Loucy (cell line): Measurements from ENCODE around the gene PNMA6E.

ENCODE experiments used
- H2AFZ ChIP-seq: fragments of 200-600 bp; sonication (generic); 2 replicates; pipeline ENCODE4 v1.6.0; 2016; ENCODE audit warnings: antibody characterized with exemption, mild to moderate bottlenecking, low read length, moderate library complexity
- H3F3A ChIP-seq: fragments of 200-600 bp; 2 replicates; pipeline ENCODE4 v1.6.0; 2016; ENCODE audit warnings: antibody characterized with exemption, low read depth, mild to moderate bottlenecking
- H3K27me3 ChIP-seq: fragments of 200-600 bp; sonication (generic); 2 replicates; pipeline ENCODE4 v1.6.1; 2014; ENCODE audit warnings: low read length, mild to moderate bottlenecking; ENCODE audit not compliant: insufficient read depth, poor library complexity, severe bottlenecking
- H3K36me3 ChIP-seq: fragments of 200-600 bp; sonication (generic); 2 replicates; pipeline ENCODE4 v1.6.1; 2016; ENCODE audit warnings: low read length; ENCODE audit not compliant: insufficient read depth
- H3K4me1 ChIP-seq: fragments of 200-600 bp; sonication (generic); 2 replicates; pipeline ENCODE4 v1.5.1; 2014; ENCODE audit warnings: low read length, mild to moderate bottlenecking; ENCODE audit not compliant: insufficient read depth, poor library complexity, severe bottlenecking
- H3K4me2 ChIP-seq: fragments of 200-600 bp; sonication (generic); 2 replicates; pipeline ENCODE4 v1.6.0; 2014; ENCODE audit warnings: antibody characterized with exemption, low read length, low read depth, mild to moderate bottlenecking; ENCODE audit not compliant: poor library complexity, severe bottlenecking
- H3K4me3 ChIP-seq: fragments of 200-600 bp; sonication (generic); 2 replicates; pipeline ENCODE4 v1.5.1; 2014; ENCODE audit warnings: low read length, mild to moderate bottlenecking, mixed read lengths; ENCODE audit not compliant: poor library complexity, severe bottlenecking
- H3K79me2 ChIP-seq: fragments of 200-600 bp; sonication (generic); 2 replicates; pipeline ENCODE4 v1.6.1; 2014; ENCODE audit warnings: low read length; ENCODE audit not compliant: insufficient read depth
- H3K9ac ChIP-seq: fragments of 200-600 bp; sonication (generic); 2 replicates; pipeline ENCODE4 v1.6.0; 2014; ENCODE audit warnings: mild to moderate bottlenecking, low read depth, low read length, moderate library complexity; ENCODE audit not compliant: poor library complexity, severe bottlenecking
- H3K9me2 ChIP-seq: fragments of 200-600 bp; sonication (generic); replicated peaks from 2 replicates; pipeline ENCODE4 v1.6.1; 2016; ENCODE audit warnings: low read depth, low read length, mixed read lengths
- H3K9me3 ChIP-seq: fragments of 200-600 bp; sonication (generic); 2 replicates; pipeline ENCODE4 v1.6.1; 2014; ENCODE audit warnings: mild to moderate bottlenecking, antibody characterized with exemption, low read length, low read depth; ENCODE audit not compliant: insufficient read depth
- H4K20me1 ChIP-seq: fragments of 200-600 bp; sonication (generic); 2 replicates; pipeline ENCODE4 v1.6.0; 2014; ENCODE audit warnings: antibody characterized with exemption, low read length, mild to moderate bottlenecking; ENCODE audit not compliant: insufficient read depth, poor library complexity, severe bottlenecking
- CTCF ChIP-seq: fragments of 200-600 bp; sonication (generic); conservative IDR thresholded peaks from 2 replicates; pipeline ENCODE4 v1.5.1; 2014; ENCODE audit warnings: mild to moderate bottlenecking, antibody characterized with exemption, low read length
- EZH2phosphoT487 ChIP-seq: fragments of 200-600 bp; IDR thresholded peaks from 2 replicates; pipeline ENCODE4 v1.6.1; 2018; ENCODE audit warnings: antibody characterized with exemption, mild to moderate bottlenecking, moderate library complexity, borderline replicate concordance

Gene PNMA6E

GRCh38 chrX:153413731-153414130 lies 12.6 kb upstream of the PNMA6E start:
- H3K4me3 ChIP-seq = no peak overlapping the region
- TF ChIP-seq EZH2phosphoT487 = no peak
- TF ChIP-seq CTCF = no peak
- no peaks in the 10 kb centered on the region for H3K36me3 ChIP-seq
- H3F3A ChIP-seq = no peaks in the 10 kb centered on the region
- no peaks in the 10 kb centered on the region for H4K20me1 ChIP-seq
- H3K27me3 ChIP-seq = no peaks in the 10 kb centered on the region
- H2AFZ ChIP-seq = no peak overlapping the region
- H3K9ac ChIP-seq = no peak overlapping the region
- no peaks in the 10 kb centered on the region for H3K4me1 ChIP-seq
- H3K9me3 ChIP-seq = no peaks in the 10 kb centered on the region
- no peaks in the 10 kb centered on the region for H3K79me2 ChIP-seq
- H3K9me2 ChIP-seq = no peaks in the 10 kb centered on the region
- H3K4me2 ChIP-seq = no peak overlapping the region

DNA sequence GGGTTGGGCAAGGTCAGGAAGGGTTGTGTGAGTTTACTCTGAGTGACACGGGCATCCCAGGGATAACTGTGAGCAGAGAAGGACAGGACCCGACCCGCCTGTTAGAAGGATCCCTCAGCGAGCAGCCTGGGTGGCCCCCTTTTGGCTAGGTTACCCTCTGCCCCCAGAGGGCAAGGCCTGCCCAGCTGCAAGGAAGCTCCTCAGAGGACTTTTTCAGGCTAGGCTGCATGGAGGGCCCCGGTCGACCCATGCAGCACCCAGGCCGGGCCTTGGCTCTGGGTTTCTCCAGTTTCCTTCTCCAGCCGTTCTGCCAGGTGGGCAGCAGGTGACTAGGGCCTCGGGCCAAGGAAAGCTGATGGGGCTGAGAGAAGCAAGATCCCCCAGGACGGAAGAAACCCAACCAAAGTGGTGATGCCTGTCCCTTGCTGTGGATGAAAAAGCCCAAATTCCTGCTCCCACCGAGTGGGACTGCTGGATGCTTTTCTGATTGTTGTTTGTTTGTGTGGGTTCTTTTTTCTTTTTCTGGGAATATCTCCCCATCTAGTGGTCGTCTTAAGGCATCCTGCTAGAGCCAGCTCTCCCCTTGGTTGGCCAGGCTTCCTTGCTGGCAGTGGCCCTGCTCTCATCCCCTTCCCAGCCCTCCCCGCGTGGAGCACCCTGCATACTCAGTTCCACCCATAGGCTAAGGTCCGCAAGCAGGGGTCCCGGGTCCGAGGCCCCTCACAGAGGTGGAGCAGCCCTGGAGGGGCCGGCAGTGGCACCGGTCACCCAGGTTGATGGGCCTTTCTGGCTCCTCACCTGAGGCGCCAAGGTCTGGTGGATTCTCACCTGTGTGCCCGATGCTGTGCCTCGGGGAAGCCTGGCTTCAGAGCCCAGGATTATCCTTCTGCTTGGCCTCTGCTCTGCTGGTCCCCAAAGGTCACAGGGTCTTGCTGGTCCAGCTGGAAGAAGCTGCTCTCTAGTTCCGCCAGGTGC lies 11.9 kb upstream of the PNMA6E start:
- Histone ChIP-seq H3K36me3 (no peaks in the 10 kb centered on the region), H3F3A (no peaks in the 10 kb centered on the region), H3K9me2 (no peaks in the 10 kb centered on the region), H3K4me3 (no peak overlapping the region), H4K20me1 (no peaks in the 10 kb centered on the region), H3K9ac (no peak overlapping the region), H3K79me2 (no peaks in the 10 kb centered on the region), H3K9me3 (no peaks in the 10 kb centered on the region), H2AFZ (no peak overlapping the region), H3K27me3 (no peaks in the 10 kb centered on the region), H3K4me1 (no peaks in the 10 kb centered on the region), H3K4me2 (no peak overlapping the region)
- TF ChIP-seq EZH2phosphoT487 = no peak
- TF ChIP-seq CTCF = no peak

DNA sequence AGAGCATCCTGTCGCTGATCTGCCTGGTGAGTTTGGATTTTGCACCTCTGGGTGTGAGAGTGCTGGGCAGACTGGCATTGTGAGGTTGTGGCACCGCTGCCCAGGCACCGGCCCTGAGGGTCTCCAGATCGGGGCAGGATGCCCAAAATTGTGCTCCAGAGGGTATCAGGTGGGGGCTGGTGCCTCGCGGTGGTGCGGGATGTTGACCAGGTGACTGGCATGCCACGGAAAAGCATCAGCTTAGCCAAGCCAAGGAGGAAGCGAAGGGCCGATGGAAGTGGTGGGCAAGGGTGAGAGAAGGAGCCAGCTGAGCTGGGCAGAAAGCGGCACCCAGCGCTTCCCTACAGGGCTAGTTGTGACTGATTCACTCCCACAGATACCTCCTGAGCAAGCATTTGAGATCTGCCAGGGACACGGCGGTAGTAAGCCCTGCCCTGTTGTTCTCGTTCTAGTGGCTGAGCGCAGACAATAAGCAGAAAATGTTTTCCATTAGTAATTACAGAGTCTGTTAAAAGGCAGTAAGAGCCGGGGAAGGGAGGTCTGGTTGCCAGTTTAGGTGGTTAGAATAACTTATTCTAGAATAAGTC lies 10.9 kb upstream of the PNMA6E start:
- no peaks in the 10 kb centered on the region for H3F3A ChIP-seq
- H3K9me3 ChIP-seq = no peaks in the 10 kb centered on the region
- no peak overlapping the region for H2AFZ ChIP-seq
- no peaks in the 10 kb centered on the region for H4K20me1 ChIP-seq
- H3K79me2 ChIP-seq = no peaks in the 10 kb centered on the region
- no peak overlapping the region for H3K4me3 ChIP-seq
- no peak overlapping the region for H3K4me2 ChIP-seq
- no peak overlapping the region for H3K9ac ChIP-seq
- no peaks in the 10 kb centered on the region for H3K36me3 ChIP-seq
- no peaks in the 10 kb centered on the region for H3K27me3 ChIP-seq
- H3K9me2 ChIP-seq = no peaks in the 10 kb centered on the region
- H3K4me1 ChIP-seq = no peaks in the 10 kb centered on the region
- TF ChIP-seq CTCF (no peak), EZH2phosphoT487 (no peak)
